Mesenteric fat pad (tissue), 1 donor: ENCODE measurements around the gene TTC27. TPM values are rescaled to one million over a fixed set of nuclear protein-coding genes. Genes with fewer than 3 reads are reported as not detected.
"Not testable (repeated sequence)": the region's sequence is repeated elsewhere in the genome, so short reads cannot be mapped to it uniquely, and the experiment has no call there.

Experiments used
- DNase-seq: peaks from one replicate; pipeline ENCODE4 v3.0.0-alpha.2; 2020; ENCODE audit warnings: low spot score
- total RNA-seq: library from RNA; stranded (reverse); fragmentation: NEBNext Ultra II Directional; extraction: Animal tissue kit (Norgen Biotek cat#: 25700); gene quantifications from one replicate; pipeline ENCODE4 v1.2.1, GENCODE V29; 2021
- donor health status: DM: yes; HTN: yes; CAD: no.

Gene TTC27
- total RNA-seq, 1 donor from 2014 or later, result 19.1 TPM

DNA sequence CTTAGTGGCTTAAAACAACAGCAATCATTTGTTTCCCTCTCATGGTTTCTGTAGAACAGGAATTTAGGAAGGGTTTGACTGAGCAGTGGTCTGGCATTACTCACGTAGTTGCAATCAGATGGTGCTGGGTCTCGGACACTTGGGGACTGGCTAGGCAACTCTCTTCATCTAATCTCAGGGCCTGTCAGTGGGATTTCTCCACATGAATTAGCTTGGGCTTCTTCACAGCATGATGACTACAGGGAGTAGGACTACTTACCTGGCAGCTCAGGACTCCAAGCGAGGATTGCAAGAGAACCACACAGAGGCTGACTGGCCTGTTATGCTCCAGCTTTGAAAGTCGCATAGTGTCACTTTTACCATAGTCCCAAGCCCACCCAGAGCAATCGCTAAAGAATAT, 125.1 kb downstream of the TTC27 start:
- DNase-seq, result no peak

DNA sequence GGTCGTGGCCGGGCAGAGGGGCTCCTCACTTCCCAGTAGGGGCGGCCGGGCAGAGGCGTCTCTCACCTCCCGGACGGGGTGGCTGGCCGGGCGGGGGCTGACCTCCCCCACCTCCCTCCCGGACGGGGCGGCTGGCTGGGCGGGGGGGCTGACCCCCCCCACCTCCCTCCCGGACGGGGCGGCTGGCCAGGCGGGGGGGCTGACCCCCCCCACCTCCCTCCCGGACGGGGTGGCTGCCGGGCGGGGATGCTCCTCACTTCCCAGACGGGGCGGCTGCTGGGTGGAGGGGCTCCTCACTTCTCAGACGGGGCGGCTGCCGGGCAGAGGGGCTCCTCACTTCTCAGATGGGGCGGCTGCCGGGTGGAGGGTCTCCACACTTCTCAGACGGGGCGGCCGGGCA, 126.8 kb downstream of the TTC27 start:
- DNase-seq, result not testable (repeated sequence)

DNA sequence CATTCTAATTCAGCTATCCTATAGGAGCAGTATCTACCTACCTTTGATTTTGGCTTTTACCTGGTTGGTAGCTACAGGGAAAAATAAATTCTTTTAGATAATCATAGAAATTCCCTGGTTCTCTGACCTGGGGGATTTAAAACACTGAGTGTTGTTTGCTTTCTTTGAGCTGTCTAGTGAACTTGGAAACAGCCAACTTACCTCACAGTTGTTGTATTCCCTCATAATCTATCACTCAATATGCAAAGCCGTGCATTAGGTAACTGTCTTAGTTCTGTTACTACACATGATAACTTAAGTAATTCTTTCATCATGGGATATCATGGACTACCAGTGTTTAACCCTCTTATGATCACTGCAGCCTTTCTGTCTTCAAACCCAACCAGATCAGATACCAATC, 127.8 kb downstream of the TTC27 start:
- no peak for DNase-seq

DNA sequence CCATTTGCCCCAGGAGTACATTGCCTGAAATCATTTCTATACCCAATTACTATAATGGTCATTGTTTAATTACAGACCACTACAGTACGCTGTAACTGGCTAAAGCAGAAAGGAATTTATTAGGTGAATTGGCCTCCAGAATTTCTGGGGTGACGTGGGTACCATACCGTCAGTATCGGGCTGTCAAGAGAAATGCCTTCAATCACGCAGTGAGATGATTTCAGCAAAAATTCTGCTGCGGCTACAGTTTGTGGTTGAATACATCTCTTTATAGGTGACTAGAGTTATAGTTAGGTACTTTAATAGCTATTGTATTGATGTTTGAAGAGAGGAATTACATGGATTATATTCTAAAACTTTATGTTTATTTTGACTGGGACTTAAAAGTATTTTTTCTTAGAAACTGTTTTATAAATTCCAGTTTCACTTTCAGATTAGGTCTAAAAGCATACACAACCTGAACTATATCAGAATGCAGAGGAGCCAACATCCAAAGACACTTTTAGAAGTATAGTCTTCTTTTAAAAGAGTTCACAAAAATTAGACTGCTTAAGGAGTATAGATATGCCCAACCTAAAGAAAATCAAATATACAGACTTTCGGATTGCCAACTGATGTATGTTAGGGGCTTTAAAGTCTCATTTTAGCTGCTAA, 128.4 kb downstream of the TTC27 start:
- DNase-seq, result no peak

DNA sequence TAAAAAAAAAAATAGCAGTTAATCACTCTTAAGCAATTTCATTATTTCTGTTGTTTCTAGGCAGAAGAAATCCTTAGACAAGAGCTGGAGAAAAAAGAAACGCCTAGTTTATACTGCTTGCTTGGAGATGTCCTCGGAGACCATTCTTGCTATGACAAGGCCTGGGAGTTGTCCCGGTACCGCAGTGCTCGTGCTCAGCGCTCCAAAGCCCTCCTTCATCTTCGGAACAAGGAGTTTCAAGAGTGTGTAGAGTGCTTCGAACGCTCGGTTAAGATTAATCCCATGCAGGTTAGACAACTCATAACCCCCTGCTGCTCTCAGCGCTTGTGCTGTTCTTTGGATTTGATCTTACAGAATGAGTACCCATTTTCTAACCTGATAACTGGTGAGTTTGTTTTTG, 130.4 kb downstream of the TTC27 start:
- DNase-seq, result no peak

DNA sequence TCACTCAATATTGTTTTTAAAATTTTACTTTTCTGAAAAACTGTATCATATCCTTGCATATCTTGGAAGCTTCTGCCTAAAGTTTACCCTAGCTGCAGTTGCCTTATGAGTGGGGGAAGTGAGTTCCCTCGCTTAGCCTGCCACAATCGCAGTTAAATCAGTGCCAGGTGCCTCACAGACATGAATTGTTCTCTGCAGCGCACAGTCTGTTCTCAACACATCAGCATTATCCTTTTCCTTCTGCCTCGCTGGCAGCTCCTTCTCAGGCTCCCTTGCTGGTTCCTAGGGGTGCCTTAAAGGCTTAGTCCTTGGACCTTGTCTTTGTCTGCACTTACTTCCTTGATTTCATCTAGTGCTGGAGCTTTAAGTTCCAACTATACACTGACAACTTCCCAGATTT, 132.8 kb downstream of the TTC27 start:
- no peak for DNase-seq

DNA sequence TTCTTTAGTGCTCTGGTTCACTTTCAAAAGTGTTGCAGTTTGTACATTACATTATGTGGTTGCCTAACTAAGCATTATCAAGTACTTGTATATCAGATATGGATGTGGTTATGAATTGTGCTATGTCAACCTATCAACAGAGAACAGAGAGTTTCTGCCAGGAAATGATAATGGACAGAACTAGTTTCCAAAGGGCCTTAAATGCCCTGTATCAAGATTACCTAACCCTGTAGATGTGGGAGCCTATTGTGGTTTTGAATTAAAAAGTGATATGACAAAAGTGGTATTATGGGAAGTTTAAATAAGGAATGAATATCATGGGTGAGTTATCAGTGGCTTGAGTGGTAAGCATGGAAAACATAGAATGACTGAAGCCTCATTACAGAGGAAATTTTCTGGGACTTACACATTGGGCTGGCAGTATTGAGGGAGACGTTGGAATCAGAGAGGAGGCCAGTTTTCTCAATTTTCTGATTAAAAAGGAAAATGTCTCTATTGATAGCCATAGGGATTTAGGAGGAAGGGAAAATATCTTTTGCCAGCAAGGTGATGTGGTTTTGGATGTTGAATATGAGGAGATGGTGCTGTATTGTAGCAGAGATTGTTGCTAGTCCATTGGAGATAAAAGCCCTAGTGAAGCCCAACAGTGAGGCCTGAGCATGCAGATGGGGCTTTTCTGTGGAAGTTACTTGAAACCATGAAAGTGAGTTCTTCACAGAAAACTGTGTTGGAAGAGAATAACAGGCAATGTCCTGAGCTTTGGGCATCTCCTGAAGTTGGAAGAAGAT, 140.7 kb downstream of the TTC27 start:
- no peak for DNase-seq

DNA sequence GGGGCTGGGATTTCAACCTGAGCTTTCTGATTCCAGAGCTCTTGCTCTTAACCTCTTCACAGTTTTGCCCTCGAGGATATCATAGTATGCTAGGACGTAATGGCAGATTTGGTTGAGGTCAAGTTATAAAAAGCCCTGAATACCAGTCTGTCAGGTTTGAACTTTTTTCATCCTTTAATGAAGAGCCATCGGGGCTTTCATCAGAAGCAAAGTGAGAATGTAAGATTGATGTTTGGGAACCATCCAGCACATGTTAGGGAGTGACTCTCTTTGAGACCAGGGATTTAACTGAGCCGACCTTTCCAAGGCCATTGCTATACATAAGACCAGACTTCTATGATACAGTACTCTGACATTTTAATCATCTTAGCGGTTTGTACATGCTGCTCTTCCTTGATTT, 142.5 kb downstream of the TTC27 start:
- no peak for DNase-seq

DNA sequence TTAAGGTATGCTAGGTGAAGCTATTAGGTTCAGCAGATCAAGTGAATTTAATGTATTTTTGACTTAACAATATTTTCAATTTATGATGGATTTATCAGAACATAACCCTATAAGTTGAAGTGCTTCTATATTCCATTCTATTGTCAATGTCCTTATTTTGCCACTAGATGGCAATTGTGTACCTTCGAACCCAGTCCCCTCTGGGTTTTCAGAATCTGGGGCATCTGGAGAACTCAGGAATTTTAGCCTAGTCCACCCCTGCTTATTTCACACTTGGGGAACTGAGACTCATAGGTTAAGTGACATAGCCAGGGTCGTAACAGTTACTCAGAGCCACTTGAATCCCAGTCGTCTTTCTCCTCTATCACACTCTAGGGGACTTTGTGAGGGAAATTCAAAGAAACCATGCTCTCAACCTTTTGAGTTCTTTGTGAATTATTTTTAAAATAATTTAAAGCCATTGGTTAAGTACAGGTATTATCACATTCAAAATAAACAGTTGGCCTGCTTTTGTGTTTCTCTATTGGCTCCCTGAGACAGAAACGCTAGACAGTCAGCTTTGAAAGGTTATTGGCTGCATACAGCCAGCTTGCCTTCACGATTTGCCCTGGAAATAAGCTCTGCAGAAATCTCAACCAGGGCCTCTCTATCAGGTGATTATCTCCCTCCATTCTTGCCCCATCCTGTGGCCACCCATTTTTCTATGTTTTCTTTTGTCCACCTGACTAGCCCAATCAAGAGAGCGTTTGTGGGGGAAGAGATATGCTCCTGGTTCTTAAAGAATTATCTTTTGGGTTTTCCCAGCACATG, 145.0 kb downstream of the TTC27 start:
- DNase-seq, result no peak

DNA sequence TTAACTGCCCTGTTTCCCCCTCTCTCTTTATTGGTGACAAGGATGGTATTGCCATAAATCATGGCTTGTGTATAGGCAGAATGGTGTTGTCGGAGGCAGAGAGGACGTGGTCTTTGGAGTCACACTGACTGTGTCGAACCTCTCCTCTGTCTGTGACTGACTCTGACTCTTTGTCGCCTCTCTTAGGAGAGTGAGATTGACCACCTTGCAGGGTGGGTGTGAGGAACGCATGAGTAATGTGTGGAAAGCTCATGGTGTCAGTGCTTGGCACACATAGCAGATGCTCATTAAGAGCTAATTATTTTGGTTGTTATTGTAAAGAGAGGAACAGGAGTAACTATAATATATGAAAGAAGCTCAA, 145.6 kb downstream of the TTC27 start:
- DNase-seq, result no peak

DNA sequence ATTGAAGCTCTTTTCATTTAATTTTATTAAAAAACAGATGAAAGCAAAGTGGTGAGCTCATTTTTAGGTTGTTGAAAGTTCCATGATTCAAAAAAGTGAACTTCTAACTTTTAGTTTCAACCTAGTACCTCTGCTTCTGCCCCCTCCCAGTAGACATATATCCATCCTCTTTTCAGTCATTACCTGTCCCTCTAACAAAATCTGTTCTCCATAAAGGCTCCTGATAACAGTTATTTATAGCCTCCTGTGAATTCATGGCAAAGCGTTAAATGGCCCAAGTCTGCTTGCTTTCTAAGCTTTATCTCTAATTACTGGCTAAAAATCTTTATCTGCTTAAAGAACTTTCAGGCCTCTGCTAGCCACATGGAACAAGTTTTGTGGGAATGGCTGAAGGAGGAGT, 148.1 kb downstream of the TTC27 start:
- DNase-seq, result no peak

DNA sequence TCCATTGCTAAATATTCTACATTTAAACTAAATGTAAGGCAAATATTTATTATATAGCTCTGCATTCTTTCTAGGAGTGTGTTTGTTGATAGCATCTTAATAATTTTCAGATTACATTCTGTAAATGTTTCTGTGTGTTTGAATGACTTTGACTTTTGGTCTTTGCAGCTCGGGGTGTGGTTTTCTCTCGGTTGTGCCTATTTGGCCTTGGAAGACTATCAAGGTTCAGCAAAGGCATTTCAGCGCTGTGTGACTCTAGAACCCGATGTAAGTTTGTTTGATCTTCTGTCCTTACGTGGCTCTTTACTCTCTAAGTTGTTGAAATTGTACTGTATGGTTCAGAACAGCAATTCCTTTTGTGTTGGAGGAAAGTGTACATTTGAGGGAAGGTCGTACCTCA, 149.9 kb downstream of the TTC27 start:
- no peak for DNase-seq

DNA sequence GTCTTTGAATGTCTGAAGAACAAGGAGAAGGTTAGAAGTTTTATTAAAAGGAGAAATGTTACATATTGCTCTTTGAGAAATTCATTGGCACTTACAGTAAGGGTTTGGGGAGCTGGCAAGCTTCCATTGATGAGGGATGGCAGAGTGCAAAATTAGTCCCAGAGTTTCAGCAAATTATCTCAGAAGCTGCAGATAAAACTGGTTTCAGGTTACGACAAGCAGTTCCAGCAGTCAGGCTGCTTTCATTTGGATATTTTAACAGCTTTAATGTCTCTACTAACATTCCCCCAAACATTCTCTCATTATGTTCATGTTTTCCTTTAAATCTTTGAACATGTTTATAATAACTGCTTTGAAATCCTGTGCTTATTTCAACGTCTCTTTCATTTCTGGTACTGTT, 153.1 kb downstream of the TTC27 start:
- DNase-seq, result no peak

DNA sequence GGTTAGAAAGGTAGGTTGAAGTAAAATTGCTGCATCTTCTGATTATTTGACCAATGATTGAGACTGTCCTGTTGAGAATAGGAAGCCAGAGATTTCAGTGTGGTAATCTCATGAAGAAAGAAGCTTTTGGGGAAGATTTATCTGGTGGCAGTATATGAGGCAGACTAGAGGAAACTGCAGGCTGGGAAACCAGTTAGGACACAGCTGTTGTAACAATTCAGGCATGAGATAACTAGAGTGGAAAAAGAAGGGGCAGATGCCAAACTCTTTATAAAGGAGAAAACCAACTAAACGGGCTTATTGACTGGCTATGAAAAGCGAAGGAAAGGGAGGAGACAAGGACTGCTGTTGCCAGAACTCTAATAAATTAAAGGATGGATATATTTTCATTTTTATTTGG, 155.6 kb downstream of the TTC27 start:
- DNase-seq, result no peak

DNA sequence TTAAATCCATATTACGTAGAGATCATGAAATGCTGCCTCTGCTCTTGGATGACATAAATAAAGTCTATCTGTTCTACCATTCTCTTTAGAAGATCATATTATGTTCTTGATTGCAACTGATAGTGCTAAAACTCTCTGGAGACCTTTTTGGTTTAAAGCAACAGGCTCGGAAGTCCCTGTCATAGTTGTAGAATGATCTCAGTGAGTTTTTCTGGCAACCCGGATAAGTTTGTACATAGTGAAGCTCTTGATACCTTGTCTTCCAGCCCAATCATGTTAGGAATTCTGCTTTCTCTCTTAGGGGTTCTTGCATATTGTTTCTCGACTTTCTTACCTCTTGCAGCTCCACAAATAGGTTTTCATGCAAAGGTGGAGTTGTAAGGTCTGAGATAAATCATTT, 156.1 kb downstream of the TTC27 start:
- no peak for DNase-seq

DNA sequence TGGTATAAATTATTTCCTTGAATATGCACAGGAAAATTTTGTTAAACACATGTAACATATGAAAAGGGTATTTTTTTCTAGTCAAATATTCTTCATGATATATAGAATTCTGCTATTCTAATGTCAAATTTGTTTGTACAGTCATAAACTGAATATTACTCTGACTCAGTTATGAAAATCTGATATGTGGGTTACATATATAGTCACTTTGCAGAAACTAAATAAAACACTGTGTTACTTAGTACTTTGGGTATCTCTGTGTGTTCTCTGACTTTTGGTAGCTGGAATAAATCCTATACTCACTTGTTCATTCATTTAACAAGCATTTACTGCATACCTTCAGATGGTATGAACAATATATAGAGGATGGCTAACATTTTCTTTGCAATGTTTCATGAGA, 159.4 kb downstream of the TTC27 start:
- DNase-seq, result no peak

DNA sequence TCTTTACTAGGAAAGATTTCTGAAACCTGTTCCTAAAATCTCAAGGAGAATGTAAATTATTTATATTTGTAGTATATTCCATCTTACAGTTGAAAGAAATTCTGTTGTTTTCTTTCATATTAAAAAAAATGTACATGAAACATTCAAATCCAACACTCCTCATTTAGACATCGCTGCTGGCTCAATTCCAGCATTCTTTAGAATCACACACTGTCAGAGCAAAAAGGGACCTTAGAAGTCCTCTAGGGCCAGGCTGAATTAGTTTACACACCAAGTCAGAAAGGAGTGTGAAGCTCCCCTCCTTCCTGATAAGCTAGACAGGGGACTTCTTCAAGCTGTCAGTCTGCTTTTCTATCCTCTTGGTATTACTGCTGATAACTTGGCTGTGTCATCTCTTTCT, 160.3 kb downstream of the TTC27 start:
- DNase-seq, result no peak

DNA sequence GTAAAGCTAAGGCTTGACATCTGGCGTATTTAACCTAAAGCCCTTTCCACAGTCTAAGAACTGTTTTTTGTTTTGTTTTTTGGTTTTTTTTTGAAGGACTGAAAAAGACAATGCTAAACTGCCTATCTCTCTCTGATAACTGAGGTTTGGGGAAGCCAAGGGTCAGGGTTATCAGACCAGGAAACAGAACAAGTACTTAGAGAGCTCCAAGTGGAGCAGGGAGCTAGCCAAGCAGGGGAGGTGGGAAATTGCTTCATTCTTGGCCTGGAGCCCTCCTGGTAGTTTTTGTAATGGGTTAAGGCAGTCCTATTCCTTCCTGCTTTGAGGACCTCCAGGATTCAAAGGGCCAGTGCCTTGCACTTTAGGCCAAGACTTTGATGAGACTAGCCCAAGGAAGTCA, 164.6 kb downstream of the TTC27 start:
- no peak for DNase-seq

DNA sequence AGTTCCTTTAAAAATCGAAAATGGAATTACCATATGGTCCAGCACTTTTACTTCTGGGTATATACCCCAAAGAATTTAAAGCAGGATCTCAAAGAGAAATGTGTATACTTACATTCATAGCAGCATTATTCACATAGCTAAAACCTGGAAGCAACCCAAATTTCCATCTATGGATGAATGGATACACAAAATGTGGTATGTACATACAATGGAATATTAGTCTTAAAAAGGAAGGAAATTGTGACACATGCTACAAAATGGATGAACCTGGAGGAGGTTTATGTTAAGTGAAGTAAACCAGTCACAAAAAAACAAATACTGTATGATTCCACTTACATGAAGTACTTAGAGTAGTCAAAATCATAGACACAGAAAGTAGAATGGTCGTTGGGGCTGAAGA, 171.0 kb downstream of the TTC27 start:
- DNase-seq, result no peak

DNA sequence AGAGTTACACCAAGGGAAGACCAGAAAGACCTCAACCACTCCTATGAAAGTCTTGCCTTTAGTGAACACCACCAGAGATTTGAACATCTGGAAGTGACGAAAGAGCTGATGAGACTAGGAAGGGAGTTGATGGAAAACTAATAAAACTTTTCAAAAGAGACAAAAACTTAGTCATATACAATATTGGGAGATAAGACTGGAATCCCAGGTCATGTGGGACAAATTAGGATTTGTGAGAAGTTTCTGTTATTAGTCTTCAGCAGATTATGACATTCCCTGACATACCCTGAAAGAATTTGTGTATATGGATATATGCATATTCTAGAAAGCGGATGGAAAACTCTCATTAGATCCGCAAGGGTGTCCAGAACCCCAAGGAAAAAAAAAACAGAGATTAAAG, 173.9 kb downstream of the TTC27 start:
- no peak for DNase-seq

DNA sequence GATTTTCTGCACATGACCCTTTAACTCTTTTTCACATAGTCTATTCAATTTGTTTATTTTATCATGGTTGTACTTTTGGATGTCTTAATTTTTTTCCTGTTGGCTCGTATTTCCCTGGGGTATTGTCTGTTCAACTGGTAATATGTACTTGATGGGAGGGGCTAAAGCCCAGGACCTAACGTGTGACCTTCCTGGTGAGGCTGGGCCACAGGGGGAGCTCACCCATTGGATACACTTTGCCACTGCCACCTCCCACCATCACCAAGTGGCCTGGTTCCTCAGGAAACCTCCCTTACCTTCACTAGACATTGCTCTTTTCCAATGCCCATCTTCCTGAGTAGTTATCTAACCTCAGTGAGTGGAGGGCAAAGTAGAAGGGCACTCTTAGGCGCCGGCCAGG, 175.0 kb downstream of the TTC27 start:
- DNase-seq, result no peak

DNA sequence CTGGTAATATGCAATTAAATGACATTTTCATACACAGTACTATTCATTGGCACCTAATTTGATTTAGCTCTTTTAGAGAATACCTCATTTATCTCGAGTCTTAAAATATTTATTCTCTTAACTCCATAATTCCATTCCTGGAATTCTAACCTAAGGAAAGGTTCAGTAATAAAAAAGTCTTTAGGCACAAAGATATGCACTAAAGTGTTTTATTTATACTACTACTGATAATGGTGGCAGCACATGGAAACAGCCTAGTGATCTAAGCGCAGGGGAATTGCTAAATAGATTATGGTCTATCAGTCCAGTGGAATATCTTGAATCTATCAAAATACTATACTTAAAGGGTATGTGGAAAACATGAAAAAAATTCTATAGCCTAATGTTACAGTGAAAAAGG, 176.4 kb downstream of the TTC27 start:
- no peak for DNase-seq
